Suprapubic skin (tissue), 4 donors: Measurements from ENCODE around the gene CYSLTR1. TPM values are rescaled to one million over a fixed set of nuclear protein-coding genes. Genes with fewer than 3 reads are reported as not detected.

Experiments
- DNase-seq, 2 donors: peaks; one replicate each; pipeline ENCODE4 v3.0.0-alpha.2; 2019; ENCODE audit warnings: low spot score in 2 of 2
- H3K27ac ChIP-seq: fragments of 200-600 bp; sonication (generic); one replicate; pipeline ENCODE4 v1.5.1; 2019
- H3K27me3 ChIP-seq: fragments of 200-600 bp; sonication (generic); one replicate; pipeline ENCODE4 v1.5.1; 2019
- H3K36me3 ChIP-seq: fragments of 200-600 bp; sonication (generic); one replicate; pipeline ENCODE4 v1.5.1; 2019
- H3K4me1 ChIP-seq: fragments of 200-600 bp; sonication (generic); one replicate; pipeline ENCODE4 v1.5.1; 2019
- H3K4me3 ChIP-seq: fragments of 200-600 bp; sonication (generic); one replicate; pipeline ENCODE4 v1.5.1; 2019; ENCODE audit warnings: mild to moderate bottlenecking
- H3K9me3 ChIP-seq: fragments of 200-600 bp; sonication (generic); one replicate; pipeline ENCODE4 v1.5.1; 2019
- EP300 ChIP-seq: sonication (generic); formaldehyde crosslinking; IDR thresholded peaks from one replicate; pipeline ENCODE4 v1.6.1; 2017; ENCODE audit warnings: antibody characterized with exemption
- POLR2A ChIP-seq, 2 donors: fragments of 450-650 bp; IDR thresholded peaks; one replicate each; pipeline ENCODE4 v1.6.1; 2017; ENCODE audit warnings: antibody characterized with exemption in 2 of 2, mild to moderate bottlenecking in 2 of 2, moderate library complexity in 2 of 2
- POLR2AphosphoS5 ChIP-seq, 3 donors: sonication (generic); formaldehyde crosslinking; IDR thresholded peaks; one replicate each; pipeline ENCODE4 v1.6.1; 2017; ENCODE audit warnings: antibody characterized with exemption in 3 of 3
- WGBS: methylation state at CpG from one replicate; pipeline ENCODE4 v1.1.5; 2018; 5-methylcytosine and 5-hydroxymethylcytosine counted together
- total RNA-seq, 4 donors: library from RNA; depleted of rRNA; stranded (reverse); fragments of >200 nt; gene quantifications; one replicate each; pipeline ENCODE4 v1.1.0, GENCODE V29; 2016
- TF ChIP-seq, protein P1 (sequence below), 2 donors: fragments of 200-600 bp in 1 of 2; fragments of 450-650 bp in 1 of 2; sonication (generic) in 1 of 2; IDR thresholded peaks; one replicate each; pipeline ENCODE4 v1.5.1; 2016 to 2019; ENCODE audit warnings: antibody characterized with exemption in 2 of 2, mild to moderate bottlenecking in 1 of 2, moderate library complexity in 1 of 2

CYSLTR1 gene
- total RNA-seq, 4 donors from 2014 or later = 1.1 to 3.7 (median 2.1) TPM

DNA sequence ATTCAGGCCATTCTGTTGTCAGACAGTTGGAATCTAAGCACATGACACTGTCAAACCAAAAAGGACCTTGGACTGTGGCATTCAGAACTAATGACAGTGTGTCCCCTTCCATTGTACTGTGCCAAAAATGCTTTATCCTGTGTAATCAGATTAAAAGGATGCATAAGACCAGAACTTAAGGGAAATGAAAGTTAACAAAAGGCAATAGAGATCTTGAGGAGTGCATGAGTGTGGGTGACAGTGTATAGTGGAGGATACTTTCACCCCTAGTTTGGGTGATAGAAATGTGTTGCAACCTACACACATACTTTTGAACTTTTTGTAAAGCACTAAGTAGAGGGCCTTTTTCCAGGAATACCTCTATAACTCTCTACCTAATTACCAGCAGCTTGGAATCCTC is 4.5 kb downstream of the CYSLTR1 start:
- no peak for DNase-seq
- Histone ChIP-seq H3K27me3 (no peaks in the 10 kb centered on the region), H3K4me3 (no peak overlapping the region), H3K27ac (no peak overlapping the region), H3K36me3 (no peaks in the 10 kb centered on the region), H3K4me1 (peaks cover 4% of the 10 kb centered on the region), H3K9me3 (no peaks in the 10 kb centered on the region)
- TF ChIP-seq POLR2A (IDR thresholded peaks at IDR 0.05) (no peak), POLR2AphosphoS5 (IDR thresholded peaks at IDR 0.05) (no peak), EP300 (no peak)
- TF ChIP-seq, protein P1, sequence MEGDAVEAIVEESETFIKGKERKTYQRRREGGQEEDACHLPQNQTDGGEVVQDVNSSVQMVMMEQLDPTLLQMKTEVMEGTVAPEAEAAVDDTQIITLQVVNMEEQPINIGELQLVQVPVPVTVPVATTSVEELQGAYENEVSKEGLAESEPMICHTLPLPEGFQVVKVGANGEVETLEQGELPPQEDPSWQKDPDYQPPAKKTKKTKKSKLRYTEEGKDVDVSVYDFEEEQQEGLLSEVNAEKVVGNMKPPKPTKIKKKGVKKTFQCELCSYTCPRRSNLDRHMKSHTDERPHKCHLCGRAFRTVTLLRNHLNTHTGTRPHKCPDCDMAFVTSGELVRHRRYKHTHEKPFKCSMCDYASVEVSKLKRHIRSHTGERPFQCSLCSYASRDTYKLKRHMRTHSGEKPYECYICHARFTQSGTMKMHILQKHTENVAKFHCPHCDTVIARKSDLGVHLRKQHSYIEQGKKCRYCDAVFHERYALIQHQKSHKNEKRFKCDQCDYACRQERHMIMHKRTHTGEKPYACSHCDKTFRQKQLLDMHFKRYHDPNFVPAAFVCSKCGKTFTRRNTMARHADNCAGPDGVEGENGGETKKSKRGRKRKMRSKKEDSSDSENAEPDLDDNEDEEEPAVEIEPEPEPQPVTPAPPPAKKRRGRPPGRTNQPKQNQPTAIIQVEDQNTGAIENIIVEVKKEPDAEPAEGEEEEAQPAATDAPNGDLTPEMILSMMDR (IDR thresholded peaks at IDR 0.05) = no peak

DNA sequence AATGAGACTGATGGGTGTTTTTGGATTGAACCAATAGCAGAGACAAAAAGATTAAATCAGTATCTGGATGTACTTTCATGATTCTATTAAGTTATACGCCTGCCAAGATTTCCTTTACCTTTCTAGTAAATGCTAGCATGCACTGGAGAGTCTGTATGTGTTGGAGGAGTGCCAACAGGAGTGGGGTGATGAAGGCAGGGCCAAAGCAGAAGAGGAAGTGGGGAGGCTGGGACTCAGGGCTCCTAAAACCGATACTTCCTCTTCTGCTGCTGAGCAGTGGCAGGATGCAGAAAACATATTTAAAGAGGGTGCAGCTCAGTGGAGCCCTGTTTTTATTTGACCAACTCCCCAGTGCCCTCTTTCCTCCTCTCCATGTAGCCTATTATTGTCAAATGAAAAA is 5.6 kb downstream of the CYSLTR1 start:
- Histone ChIP-seq H3K4me1 (peaks cover 4% of the 10 kb centered on the region), H3K4me3 (no peak overlapping the region), H3K27me3 (no peaks in the 10 kb centered on the region), H3K36me3 (no peaks in the 10 kb centered on the region), H3K27ac (no peak overlapping the region), H3K9me3 (no peaks in the 10 kb centered on the region)
- WGBS = 39% methylated on average over 2 of the region's 2 CpGs
- TF ChIP-seq POLR2AphosphoS5 (IDR thresholded peaks at IDR 0.05) (no peak), EP300 (no peak), POLR2A (IDR thresholded peaks at IDR 0.05) (no peak)
- TF ChIP-seq, protein P1 (IDR thresholded peaks at IDR 0.05) = no peak
- no peak for DNase-seq

DNA sequence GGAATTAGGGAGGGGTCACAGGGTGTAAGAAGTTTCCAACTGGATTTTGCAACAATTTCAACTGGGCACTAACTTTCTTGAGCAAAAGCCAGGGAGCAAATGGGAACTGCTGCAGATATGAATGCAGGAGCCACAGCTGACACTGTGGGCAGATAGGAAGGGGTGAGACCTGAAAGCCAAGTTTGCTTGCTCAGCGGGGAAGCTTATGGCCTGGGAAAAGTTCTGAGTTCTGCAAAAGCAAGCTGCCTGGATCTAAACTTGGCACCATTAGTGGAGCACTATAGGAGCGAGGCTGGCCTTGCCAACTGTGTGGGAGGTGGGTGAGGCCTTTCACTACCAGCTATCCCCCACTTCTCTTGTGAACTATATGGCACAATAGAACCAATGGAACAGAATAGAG is 11.1 kb downstream of the CYSLTR1 start:
- Histone ChIP-seq H3K4me1 (no peaks in the 10 kb centered on the region), H3K36me3 (no peaks in the 10 kb centered on the region), H3K4me3 (no peak overlapping the region), H3K27me3 (no peaks in the 10 kb centered on the region), H3K27ac (no peak overlapping the region), H3K9me3 (no peaks in the 10 kb centered on the region)
- no peak for TF ChIP-seq POLR2AphosphoS5 (IDR thresholded peaks at IDR 0.05)
- no peak for TF ChIP-seq POLR2A (IDR thresholded peaks at IDR 0.05)
- TF ChIP-seq, protein P1 (IDR thresholded peaks at IDR 0.05) = no peak
- TF ChIP-seq EP300 = no peak
- 42% methylated on average over 2 of the region's 2 CpGs for WGBS
- no peak for DNase-seq

DNA sequence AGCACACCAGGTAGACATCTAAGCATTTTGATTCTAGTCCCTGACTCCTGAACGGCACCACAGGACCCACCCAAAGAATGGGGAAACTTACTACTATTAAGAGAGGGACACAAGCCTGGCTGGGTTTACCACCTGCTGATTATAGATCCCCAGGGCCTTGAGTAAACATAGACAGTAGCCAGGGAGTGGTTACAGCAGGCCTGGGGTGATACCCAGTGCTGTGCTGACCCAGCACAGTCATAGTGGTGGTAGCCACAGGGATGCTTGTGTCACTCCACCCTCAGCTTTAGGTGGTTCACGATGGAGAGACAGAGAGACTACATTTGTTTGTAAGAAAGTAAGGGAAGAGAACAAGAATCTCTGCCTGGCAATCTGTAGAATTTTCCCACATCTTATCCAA is 11.7 kb downstream of the CYSLTR1 start:
- no peaks in the 10 kb centered on the region for H3K4me1 ChIP-seq
- H3K36me3 ChIP-seq = no peaks in the 10 kb centered on the region
- DNase-seq = no peak
- H3K9me3 ChIP-seq = no peaks in the 10 kb centered on the region
- 50% methylated on average over 2 of the region's 2 CpGs for WGBS
- TF ChIP-seq POLR2A (IDR thresholded peaks at IDR 0.05) (no peak), POLR2AphosphoS5 (IDR thresholded peaks at IDR 0.05) (no peak), EP300 (no peak)
- TF ChIP-seq, protein P1 (IDR thresholded peaks at IDR 0.05) = no peak
- H3K27me3 ChIP-seq = no peaks in the 10 kb centered on the region
- no peak overlapping the region for H3K4me3 ChIP-seq
- no peak overlapping the region for H3K27ac ChIP-seq

DNA sequence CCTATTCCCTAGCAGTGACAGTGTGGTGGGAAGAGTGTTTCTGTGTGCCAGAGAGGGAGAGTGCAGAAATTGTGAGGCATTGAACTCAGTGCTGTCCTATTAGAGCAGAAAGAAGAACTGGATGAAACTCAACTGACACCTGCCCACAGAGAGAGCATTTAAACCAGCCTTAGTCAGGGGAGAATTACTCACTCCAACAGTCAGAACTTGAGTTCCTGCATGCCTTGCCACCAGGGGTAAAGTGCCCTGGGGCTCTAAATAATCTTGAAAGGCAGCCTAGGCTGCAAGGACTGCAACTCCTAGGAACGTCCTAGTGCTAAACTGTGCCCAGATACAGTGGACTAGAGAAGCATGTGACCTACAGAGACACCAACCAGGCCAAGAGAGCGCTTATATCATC is 12.8 kb downstream of the CYSLTR1 start:
- TF ChIP-seq, protein P1 (IDR thresholded peaks at IDR 0.05) = no peak
- TF ChIP-seq POLR2AphosphoS5 (IDR thresholded peaks at IDR 0.05) (no peak), EP300 (no peak), POLR2A (IDR thresholded peaks at IDR 0.05) (no peak)
- Histone ChIP-seq H3K27me3 (no peaks in the 10 kb centered on the region), H3K27ac (no peak overlapping the region), H3K4me1 (no peaks in the 10 kb centered on the region), H3K9me3 (no peaks in the 10 kb centered on the region), H3K36me3 (no peaks in the 10 kb centered on the region), H3K4me3 (no peak overlapping the region)
- no peak for DNase-seq
- WGBS = 25% methylated on average over 2 of the region's 2 CpGs
